Measurements from ENCODE around the gene TUBB2B.
"Not testable (repeated sequence)": the region's sequence is repeated elsewhere in the genome, so short reads cannot be mapped to it uniquely, and the experiment has no call there.

Gene TUBB2B

GRCh38 chr6:3186974-3187382 is 40.5 kb downstream of the TUBB2B start:
- DNase-seq (ENCODE audit: low read depth, low spot score), result no peak

- DNase-seq (ENCODE audit: low read depth, low spot score), result no peak
Observed at GRCh38 chr6:3183066-3183465, 44.4 kb downstream of the TUBB2B start.

- no peak for DNase-seq (ENCODE audit: low read depth, low spot score)
Observed at GRCh38 chr6:3181105-3181504, 46.3 kb downstream of the TUBB2B start.

- not testable (repeated sequence) for DNase-seq (ENCODE audit: low read depth, low spot score)
Observed at GRCh38 chr6:3179945-3180344, 47.5 kb downstream of the TUBB2B start.

- DNase-seq (ENCODE audit: low read depth, low spot score), result not testable (repeated sequence)
Observed at GRCh38 chr6:3178666-3179065, 48.8 kb downstream of the TUBB2B start.

- no peak for DNase-seq (ENCODE audit: low read depth, low spot score)
Observed at GRCh38 chr6:3176562-3177355, 50.7 kb downstream of the TUBB2B start.

GRCh38 chr6:3175715-3176402 is 51.6 kb downstream of the TUBB2B start:
- DNase-seq (ENCODE audit: low read depth, low spot score), result no peak
